ENCODE results near the gene CDK15. TPM values are rescaled to one million over a fixed set of nuclear protein-coding genes. Genes with fewer than 3 reads are reported as not detected.
"Not testable (repeated sequence)": the region's sequence is repeated elsewhere in the genome, so short reads cannot be mapped to it uniquely, and the experiment has no call there.

The CDK15 gene
- total and polyA plus RNA-seq, 9 donors, result 0.56 to 2.2 (median 1.1) TPM

- no peaks in the 10 kb centered on the region for H3K36me3 ChIP-seq (ENCODE audit: control insufficient read depth, insufficient read depth, low read length)
- no peaks in the 10 kb centered on the region for H3K27me3 ChIP-seq (ENCODE audit: control insufficient read depth, insufficient read depth, low read length)
- peak; percentile 25 for DNase-seq
- H3K27ac ChIP-seq (ENCODE audit: low read length), result peak overlapping the region; percentile 48
- no CpG with 5 or more reads among the region's 5 CpGs for WGBS (ENCODE audit: insufficient coverage)
- H3K4me3 ChIP-seq (ENCODE audit: low read length), result no peak overlapping the region
- H3K9me3 ChIP-seq (replicated peaks; ENCODE audit: control insufficient read depth, low read depth, low read length), result peaks cover 4% of the 10 kb centered on the region
- no peaks in the 10 kb centered on the region for H3K4me1 ChIP-seq (ENCODE audit: control insufficient read depth, insufficient read depth, low read length)
These were observed 36.0 kb downstream of the CDK15 start for GRCh38 chr2:201842131-201842860.

- not testable (repeated sequence) for H3K4me3 ChIP-seq (ENCODE audit: low read length); H3K9me3 ChIP-seq (replicated peaks; ENCODE audit: control insufficient read depth, low read depth, low read length)
- WGBS (ENCODE audit: insufficient coverage), result no CpG with 5 or more reads among the region's 2 CpGs
These were observed 38.6 kb downstream of the CDK15 start for GRCh38 chr2:201844922-201845321.

GRCh38 chr2:201847481-201847880, 41.1 kb downstream of the CDK15 start:
- H3K36me3 ChIP-seq (ENCODE audit: control insufficient read depth, insufficient read depth, low read length), result no peaks in the 10 kb centered on the region
- no peak overlapping the region for H3K27ac ChIP-seq (ENCODE audit: low read length)
- H3K4me3 ChIP-seq (ENCODE audit: low read length), result no peak overlapping the region
- no peaks in the 10 kb centered on the region for H3K9me3 ChIP-seq (replicated peaks; ENCODE audit: control insufficient read depth, low read depth, low read length)
- no peaks in the 10 kb centered on the region for H3K27me3 ChIP-seq (ENCODE audit: control insufficient read depth, insufficient read depth, low read length)
- no peak for DNase-seq
- H3K4me1 ChIP-seq (ENCODE audit: control insufficient read depth, insufficient read depth, low read length), result no peaks in the 10 kb centered on the region

More at GRCh38 chr2:201844922-201845321, 38.6 kb downstream of the CDK15 start:
- DNase-seq; H3K27ac ChIP-seq (ENCODE audit: low read length); H3K36me3 ChIP-seq (ENCODE audit: control insufficient read depth, insufficient read depth, low read length); H3K4me1 ChIP-seq (ENCODE audit: control insufficient read depth, insufficient read depth, low read length); H3K27me3 ChIP-seq (ENCODE audit: control insufficient read depth, insufficient read depth, low read length): not testable (repeated sequence)

GRCh38 chr2:201852462-201852861, 46.1 kb downstream of the CDK15 start:
- Histone ChIP-seq H3K4me1 (ENCODE audit: control insufficient read depth, insufficient read depth, low read length) (peaks cover 4% of the 10 kb centered on the region), H3K4me3 (ENCODE audit: low read length) (no peak overlapping the region), H3K27ac (ENCODE audit: low read length) (no peak overlapping the region), H3K36me3 (ENCODE audit: control insufficient read depth, insufficient read depth, low read length) (no peaks in the 10 kb centered on the region), H3K27me3 (ENCODE audit: control insufficient read depth, insufficient read depth, low read length) (no peaks in the 10 kb centered on the region), H3K9me3 (replicated peaks; ENCODE audit: control insufficient read depth, low read depth, low read length) (no peaks in the 10 kb centered on the region)
- DNase-seq, result no peak

- H3K9me3 ChIP-seq (replicated peaks; ENCODE audit: control insufficient read depth, low read depth, low read length), result no peaks in the 10 kb centered on the region
- H3K27ac ChIP-seq (ENCODE audit: low read length), result no peak overlapping the region
- H3K4me3 ChIP-seq (ENCODE audit: low read length), result no peak overlapping the region
- H3K4me1 ChIP-seq (ENCODE audit: control insufficient read depth, insufficient read depth, low read length), result peaks cover 4% of the 10 kb centered on the region
- H3K27me3 ChIP-seq (ENCODE audit: control insufficient read depth, insufficient read depth, low read length), result no peaks in the 10 kb centered on the region
- no peak for DNase-seq
- WGBS (ENCODE audit: insufficient coverage), result no CpG with 5 or more reads among the region's 1 CpG
- no peaks in the 10 kb centered on the region for H3K36me3 ChIP-seq (ENCODE audit: control insufficient read depth, insufficient read depth, low read length)
These were observed 46.6 kb downstream of the CDK15 start for GRCh38 chr2:201852878-201853415.

GRCh38 chr2:201854221-201854801, 48.0 kb downstream of the CDK15 start:
- 71% methylated on average over 3 of the region's 4 CpGs for WGBS (ENCODE audit: insufficient coverage)
- Histone ChIP-seq H3K9me3 (replicated peaks; ENCODE audit: control insufficient read depth, low read depth, low read length) (no peaks in the 10 kb centered on the region), H3K4me1 (ENCODE audit: control insufficient read depth, insufficient read depth, low read length) (peaks cover 12% of the 10 kb centered on the region), H3K4me3 (ENCODE audit: low read length) (no peak overlapping the region), H3K27me3 (ENCODE audit: control insufficient read depth, insufficient read depth, low read length) (peaks cover 6% of the 10 kb centered on the region), H3K36me3 (ENCODE audit: control insufficient read depth, insufficient read depth, low read length) (no peaks in the 10 kb centered on the region), H3K27ac (ENCODE audit: low read length) (no peak overlapping the region)
- DNase-seq, result peak; percentile 29

GRCh38 chr2:201854841-201855240, 48.5 kb downstream of the CDK15 start:
- Histone ChIP-seq H3K4me1 (ENCODE audit: control insufficient read depth, insufficient read depth, low read length) (peaks cover 12% of the 10 kb centered on the region), H3K4me3 (ENCODE audit: low read length) (no peak overlapping the region), H3K36me3 (ENCODE audit: control insufficient read depth, insufficient read depth, low read length) (no peaks in the 10 kb centered on the region), H3K27ac (ENCODE audit: low read length) (no peak overlapping the region), H3K27me3 (ENCODE audit: control insufficient read depth, insufficient read depth, low read length) (peaks cover 6% of the 10 kb centered on the region), H3K9me3 (replicated peaks; ENCODE audit: control insufficient read depth, low read depth, low read length) (no peaks in the 10 kb centered on the region)
- no CpG with 5 or more reads among the region's 4 CpGs for WGBS (ENCODE audit: insufficient coverage)
- DNase-seq, result no peak

GRCh38 chr2:201855356-201855755, 49.0 kb downstream of the CDK15 start:
- no peak for DNase-seq
- H3K36me3 ChIP-seq (ENCODE audit: control insufficient read depth, insufficient read depth, low read length), result no peaks in the 10 kb centered on the region
- 79% methylated on average over 1 of the region's 3 CpGs for WGBS (ENCODE audit: insufficient coverage)
- peaks cover 12% of the 10 kb centered on the region for H3K4me1 ChIP-seq (ENCODE audit: control insufficient read depth, insufficient read depth, low read length)
- H3K9me3 ChIP-seq (replicated peaks; ENCODE audit: control insufficient read depth, low read depth, low read length), result no peaks in the 10 kb centered on the region
- no peak overlapping the region for H3K4me3 ChIP-seq (ENCODE audit: low read length)
- H3K27me3 ChIP-seq (ENCODE audit: control insufficient read depth, insufficient read depth, low read length), result peaks cover 6% of the 10 kb centered on the region
- H3K27ac ChIP-seq (ENCODE audit: low read length), result no peak overlapping the region

- Histone ChIP-seq H3K27me3 (ENCODE audit: control insufficient read depth, insufficient read depth, low read length) (peaks cover 6% of the 10 kb centered on the region), H3K4me3 (ENCODE audit: low read length) (no peak overlapping the region), H3K9me3 (replicated peaks; ENCODE audit: control insufficient read depth, low read depth, low read length) (no peaks in the 10 kb centered on the region), H3K36me3 (ENCODE audit: control insufficient read depth, insufficient read depth, low read length) (no peaks in the 10 kb centered on the region), H3K27ac (ENCODE audit: low read length) (no peak overlapping the region), H3K4me1 (ENCODE audit: control insufficient read depth, insufficient read depth, low read length) (peaks cover 12% of the 10 kb centered on the region)
- DNase-seq, result no peak
- no CpG with 5 or more reads among the region's 2 CpGs for WGBS (ENCODE audit: insufficient coverage)
These were observed 51.0 kb downstream of the CDK15 start for GRCh38 chr2:201857326-201857725.

- 2% methylated on average over 4 of the region's 16 CpGs for WGBS (ENCODE audit: insufficient coverage)
- Histone ChIP-seq H3K27me3 (ENCODE audit: control insufficient read depth, insufficient read depth, low read length) (peaks cover 6% of the 10 kb centered on the region), H3K4me1 (ENCODE audit: control insufficient read depth, insufficient read depth, low read length) (peaks cover 12% of the 10 kb centered on the region), H3K27ac (ENCODE audit: low read length) (no peak overlapping the region), H3K9me3 (replicated peaks; ENCODE audit: control insufficient read depth, low read depth, low read length) (no peaks in the 10 kb centered on the region), H3K4me3 (ENCODE audit: low read length) (no peak overlapping the region), H3K36me3 (ENCODE audit: control insufficient read depth, insufficient read depth, low read length) (no peaks in the 10 kb centered on the region)
- DNase-seq, result peak; percentile 34
These were observed 52.2 kb downstream of the CDK15 start for GRCh38 chr2:201858281-201859184.

Measured in muscle of leg (tissue), 11 donors.